GM19099 (cell line): Measurements from ENCODE around the gene LDLRAP1.

Source experiments
- POLR2A ChIP-seq: IDR thresholded peaks from 3 replicates; pipeline ENCODE4 v1.6.1; 2011; ENCODE audit warnings: low read depth; ENCODE audit not compliant: insufficient read length; ENCODE audit errors: extremely low read depth

LDLRAP1 gene

GRCh38 chr1:25532970-25533369 lies 10.4 kb upstream of the LDLRAP1 start:
- TF ChIP-seq POLR2A: no peak

- no peak for TF ChIP-seq POLR2A
These were observed 9.5 kb upstream of the LDLRAP1 start for GRCh38 chr1:25533775-25534409.

GRCh38 chr1:25534410-25534788 lies 9.0 kb upstream of the LDLRAP1 start:
- no peak for TF ChIP-seq POLR2A

- TF ChIP-seq POLR2A: no peak
These were observed 7.3 kb upstream of the LDLRAP1 start for GRCh38 chr1:25536124-25536523.

GRCh38 chr1:25537153-25537831 lies 6.1 kb upstream of the LDLRAP1 start:
- TF ChIP-seq POLR2A: no peak

GRCh38 chr1:25538191-25538767 lies 5.1 kb upstream of the LDLRAP1 start:
- no peak for TF ChIP-seq POLR2A

- TF ChIP-seq POLR2A: no peak
These were observed 2.6 kb upstream of the LDLRAP1 start for GRCh38 chr1:25540750-25541342.

- no peak for TF ChIP-seq POLR2A
These were observed 2.0 kb upstream of the LDLRAP1 start for GRCh38 chr1:25541425-25541824.

GRCh38 chr1:25541889-25542658 lies 1.3 kb upstream of the LDLRAP1 start:
- no peak for TF ChIP-seq POLR2A

- no peak for TF ChIP-seq POLR2A
These were observed 391 bp upstream of the LDLRAP1 start for GRCh38 chr1:25543005-25543424.

GRCh38 chr1:25544243-25544764 lies 898 bp downstream of the LDLRAP1 start:
- TF ChIP-seq POLR2A: no peak

- no peak for TF ChIP-seq POLR2A
These were observed 1.4 kb downstream of the LDLRAP1 start for GRCh38 chr1:25544819-25545218.

GRCh38 chr1:25545767-25546166 lies 2.4 kb downstream of the LDLRAP1 start:
- no peak for TF ChIP-seq POLR2A

- TF ChIP-seq POLR2A: no peak
These were observed 2.8 kb downstream of the LDLRAP1 start for GRCh38 chr1:25546193-25546592.

GRCh38 chr1:25548601-25549000 lies 5.2 kb downstream of the LDLRAP1 start:
- no peak for TF ChIP-seq POLR2A
